NB4 (cell line): ENCODE results near the gene STX5.

Experiments used
- MAX ChIP-seq: IDR thresholded peaks from 2 replicates; pipeline ENCODE4 v1.6.1; 2011; ENCODE audit warnings: low read depth, low read length
- MYC ChIP-seq: IDR thresholded peaks from 2 replicates; pipeline ENCODE4 v1.6.1; 2011; ENCODE audit warnings: low read depth, low read length
- POLR2A ChIP-seq: IDR thresholded peaks from 2 replicates; pipeline ENCODE4 v1.6.1; 2011; ENCODE audit warnings: mild to moderate bottlenecking; ENCODE audit not compliant: insufficient read length; ENCODE audit errors: extremely low read depth
- TF ChIP-seq, protein P1 (sequence below): IDR thresholded peaks from one replicate; pipeline ENCODE4 v1.5.1; 2012; ENCODE audit warnings: low read depth, low read length

DNA sequence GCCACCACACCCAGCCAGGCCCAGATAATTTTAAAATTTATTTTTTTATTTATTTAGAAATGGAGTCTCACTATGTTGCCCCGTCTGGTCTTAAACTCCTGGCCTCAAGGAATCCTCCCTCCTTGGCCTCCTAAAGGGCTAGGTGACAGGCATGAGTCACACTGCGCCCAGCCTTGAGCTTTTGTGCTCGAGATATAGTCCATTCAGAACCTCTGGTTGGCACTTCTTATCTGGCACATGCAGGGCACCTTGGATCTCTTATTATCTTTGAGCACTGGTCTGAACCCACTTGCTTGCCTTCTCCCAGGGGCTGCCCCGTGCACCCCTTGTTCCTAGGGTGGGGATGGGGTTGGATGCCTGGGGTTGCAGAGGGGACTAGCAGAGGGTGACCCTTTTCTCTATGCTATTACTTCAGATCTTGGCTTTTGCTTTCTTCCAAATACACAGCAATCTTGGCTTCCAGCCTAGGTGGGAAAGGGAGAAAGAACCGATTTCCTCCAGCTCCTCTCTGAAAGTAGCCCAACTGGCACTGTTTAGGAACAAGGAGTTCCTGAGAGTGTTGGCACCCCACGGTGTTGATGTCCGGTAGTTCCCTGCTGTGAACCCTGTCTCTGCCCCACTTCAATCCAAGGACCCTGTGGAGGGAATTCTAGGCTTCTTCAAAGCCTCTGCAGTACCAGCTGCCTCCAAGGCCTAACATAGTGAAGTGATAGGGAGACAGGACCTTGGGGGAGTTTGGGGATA is 47.6 kb upstream of the STX5 start:
- TF ChIP-seq POLR2A (no peak), MYC (no peak), MAX (no peak)
- TF ChIP-seq, protein P1, sequence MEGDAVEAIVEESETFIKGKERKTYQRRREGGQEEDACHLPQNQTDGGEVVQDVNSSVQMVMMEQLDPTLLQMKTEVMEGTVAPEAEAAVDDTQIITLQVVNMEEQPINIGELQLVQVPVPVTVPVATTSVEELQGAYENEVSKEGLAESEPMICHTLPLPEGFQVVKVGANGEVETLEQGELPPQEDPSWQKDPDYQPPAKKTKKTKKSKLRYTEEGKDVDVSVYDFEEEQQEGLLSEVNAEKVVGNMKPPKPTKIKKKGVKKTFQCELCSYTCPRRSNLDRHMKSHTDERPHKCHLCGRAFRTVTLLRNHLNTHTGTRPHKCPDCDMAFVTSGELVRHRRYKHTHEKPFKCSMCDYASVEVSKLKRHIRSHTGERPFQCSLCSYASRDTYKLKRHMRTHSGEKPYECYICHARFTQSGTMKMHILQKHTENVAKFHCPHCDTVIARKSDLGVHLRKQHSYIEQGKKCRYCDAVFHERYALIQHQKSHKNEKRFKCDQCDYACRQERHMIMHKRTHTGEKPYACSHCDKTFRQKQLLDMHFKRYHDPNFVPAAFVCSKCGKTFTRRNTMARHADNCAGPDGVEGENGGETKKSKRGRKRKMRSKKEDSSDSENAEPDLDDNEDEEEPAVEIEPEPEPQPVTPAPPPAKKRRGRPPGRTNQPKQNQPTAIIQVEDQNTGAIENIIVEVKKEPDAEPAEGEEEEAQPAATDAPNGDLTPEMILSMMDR: no peak
